HG03354 (cell line): ENCODE data around the gene CYP4X1.
"Not testable (repeated sequence)": the region's sequence is repeated elsewhere in the genome, so short reads cannot be mapped to it uniquely, and the experiment has no call there.

ENCODE experiments used
- ATAC-seq: cut with Tn5 transposase; IDR thresholded peaks from one replicate; pipeline ENCODE4 v1.9.1; 2021; ENCODE audit warnings: mild to moderate bottlenecking; ENCODE audit not compliant: unreplicated experiment, poor library complexity, severe bottlenecking

The CYP4X1 gene

GRCh38 chr1:47023268-47024140, at the start of gene CYP4X1:
Gene CYP4X1, plus strand, starts transcription at chr1:47023669. Its CDS starts 149 bp downstream, at chr1:47023818.
- ATAC-seq = no peak

- no peak for ATAC-seq
Observed at GRCh38 chr1:46983166-46983829, 40.2 kb upstream of the CYP4X1 start.

GRCh38 chr1:46983830-46984586, 39.5 kb upstream of the CYP4X1 start:
- no peak for ATAC-seq

- ATAC-seq = not testable (repeated sequence)
Observed at GRCh38 chr1:46990541-46990940, 32.9 kb upstream of the CYP4X1 start.

GRCh38 chr1:46991083-46991923, 32.2 kb upstream of the CYP4X1 start:
- no peak for ATAC-seq

- no peak for ATAC-seq
Observed at GRCh38 chr1:46996659-46997281, 26.7 kb upstream of the CYP4X1 start.

GRCh38 chr1:47002211-47002610, 21.3 kb upstream of the CYP4X1 start:
- no peak for ATAC-seq

GRCh38 chr1:47003896-47004403, 19.5 kb upstream of the CYP4X1 start:
- ATAC-seq = no peak

GRCh38 chr1:47006437-47006836, 17.0 kb upstream of the CYP4X1 start:
- not testable (repeated sequence) for ATAC-seq

GRCh38 chr1:47013293-47013692, 10.2 kb upstream of the CYP4X1 start:
- ATAC-seq = no peak

GRCh38 chr1:47021070-47021469, 2.4 kb upstream of the CYP4X1 start:
- no peak for ATAC-seq

GRCh38 chr1:47024141-47024801, 802 bp downstream of the CYP4X1 start:
- ATAC-seq = no peak

- no peak for ATAC-seq
Observed at GRCh38 chr1:47030170-47030805, 6.8 kb downstream of the CYP4X1 start.

- no peak for ATAC-seq
Observed at GRCh38 chr1:47031059-47031458, 7.6 kb downstream of the CYP4X1 start.

GRCh38 chr1:47031585-47031984, 8.1 kb downstream of the CYP4X1 start:
- ATAC-seq = no peak

- ATAC-seq = no peak
Observed at GRCh38 chr1:47036764-47037163, 13.3 kb downstream of the CYP4X1 start.

- no peak for ATAC-seq
Observed at GRCh38 chr1:47059376-47059775, 35.9 kb downstream of the CYP4X1 start.

GRCh38 chr1:47067097-47067594, 43.7 kb downstream of the CYP4X1 start, which contains the start of gene CYP4Z1:
Gene CYP4Z1, plus strand, starts transcription at chr1:47067231. Its CDS starts 260 bp downstream, at chr1:47067491.
- no peak for ATAC-seq
